ENCODE measurements around the gene HIVEP3.
A peak's percentile ranks its signal among the peaks of the same experiment; 100 is the strongest.

The HIVEP3 gene

DNA sequence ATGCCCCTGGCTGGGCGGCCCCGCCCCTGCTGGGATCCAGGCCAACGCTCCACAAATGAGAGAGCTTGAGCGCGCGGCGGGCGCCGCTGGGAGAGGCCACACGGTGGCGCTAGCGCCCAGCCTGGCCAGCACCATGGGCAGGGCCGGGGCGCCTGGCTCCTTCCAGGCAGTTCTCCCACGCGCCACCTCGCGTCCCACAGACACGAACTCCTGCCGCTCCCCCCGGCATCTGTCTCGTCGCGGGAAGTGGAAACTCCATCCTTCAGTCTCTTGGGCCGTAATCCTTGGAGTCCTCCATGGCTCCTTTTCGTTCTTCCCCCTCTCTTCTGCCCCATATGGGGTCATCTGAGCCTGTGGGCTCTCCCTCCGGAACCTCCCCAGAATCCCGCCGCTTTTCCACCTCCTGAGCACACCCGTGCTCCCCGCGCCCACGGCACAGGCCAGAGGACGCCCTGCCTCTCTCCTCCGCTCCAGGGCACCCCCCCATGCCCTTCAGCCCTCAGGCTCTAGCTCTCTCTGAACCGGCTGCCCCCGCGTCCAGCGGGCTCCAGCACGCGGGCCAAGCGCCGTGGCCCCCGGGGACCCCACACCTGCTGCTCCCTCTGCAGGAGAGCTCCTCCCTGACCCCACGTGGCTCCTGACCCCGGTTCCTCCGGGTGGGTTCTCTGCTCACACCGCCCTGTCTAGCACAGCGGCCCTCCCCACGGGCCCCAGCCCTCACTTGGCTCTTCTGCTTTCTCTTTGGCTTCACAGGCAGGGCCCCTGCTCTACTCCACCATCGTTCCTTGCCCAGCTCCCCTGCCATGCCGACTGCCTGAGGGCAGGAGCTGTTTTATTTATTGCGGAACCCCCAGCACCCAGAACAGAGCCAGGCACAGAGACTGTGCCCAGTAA is 402.3 kb downstream of the HIVEP3 start:
- Histone ChIP-seq H3K4me1 (peaks cover 6 to 28% (median 18%) of the 10 kb centered on the region in 4 donors), H3K9me3 (no peaks in the 10 kb centered on the region), H3K4me3 (peak overlapping the region; percentile 50 to 51), H3K27me3 (no peaks in the 10 kb centered on the region), H3K36me3 (peaks cover 0 to 23% (median 0%) of the 10 kb centered on the region in 3 donors), H3K27ac (peak overlapping the region; percentile 25 to 69)
- DNase-seq = peak; percentile 88 to 95
- TF ChIP-seq CTCF (IDR thresholded peaks at IDR 0.05) = peak; percentile 91 to 96
- intact Hi-C loops (cut with DNase I; ENCODE audit: low total_unique reads) = loop anchor here (10.0 kb wide), 1 partner anchor 148 kb away; no protein-coding TSS in a partner anchor

DNA sequence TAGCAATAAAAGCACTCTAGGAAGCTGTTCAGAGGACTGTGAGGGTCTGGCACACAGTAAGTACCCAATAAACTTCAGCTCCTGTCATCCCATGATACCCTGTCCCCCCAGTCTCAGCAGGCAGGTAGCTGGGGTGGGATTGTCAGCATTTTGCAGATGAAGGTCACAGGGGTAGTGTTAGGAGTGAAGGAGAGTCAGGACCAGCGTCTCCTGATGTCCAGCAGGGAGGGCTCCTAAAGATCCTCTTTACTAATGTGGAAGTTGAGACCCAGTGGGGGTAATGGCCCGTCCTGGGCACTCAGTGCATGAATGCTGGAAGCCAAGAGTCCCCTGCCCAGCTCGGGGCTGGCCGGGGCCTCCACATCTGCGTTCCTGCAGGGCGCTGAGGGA is 402.9 kb downstream of the HIVEP3 start:
- H3K4me3 ChIP-seq = peak overlapping the region in 1 of 2 donors; percentile 51
- peaks cover 0 to 23% (median 0%) of the 10 kb centered on the region in 3 donors for H3K36me3 ChIP-seq
- H3K27ac ChIP-seq = no peak overlapping the region
- no peaks in the 10 kb centered on the region for H3K27me3 ChIP-seq
- DNase-seq = no peak
- peaks cover 6 to 28% (median 18%) of the 10 kb centered on the region in 4 donors for H3K4me1 ChIP-seq
- no peak for TF ChIP-seq CTCF (IDR thresholded peaks at IDR 0.05)
- H3K9me3 ChIP-seq = no peaks in the 10 kb centered on the region
- intact Hi-C loops (cut with DNase I; ENCODE audit: low total_unique reads) = loop anchor here (10.0 kb wide), 1 partner anchor 149 kb away; no protein-coding TSS in a partner anchor

DNA sequence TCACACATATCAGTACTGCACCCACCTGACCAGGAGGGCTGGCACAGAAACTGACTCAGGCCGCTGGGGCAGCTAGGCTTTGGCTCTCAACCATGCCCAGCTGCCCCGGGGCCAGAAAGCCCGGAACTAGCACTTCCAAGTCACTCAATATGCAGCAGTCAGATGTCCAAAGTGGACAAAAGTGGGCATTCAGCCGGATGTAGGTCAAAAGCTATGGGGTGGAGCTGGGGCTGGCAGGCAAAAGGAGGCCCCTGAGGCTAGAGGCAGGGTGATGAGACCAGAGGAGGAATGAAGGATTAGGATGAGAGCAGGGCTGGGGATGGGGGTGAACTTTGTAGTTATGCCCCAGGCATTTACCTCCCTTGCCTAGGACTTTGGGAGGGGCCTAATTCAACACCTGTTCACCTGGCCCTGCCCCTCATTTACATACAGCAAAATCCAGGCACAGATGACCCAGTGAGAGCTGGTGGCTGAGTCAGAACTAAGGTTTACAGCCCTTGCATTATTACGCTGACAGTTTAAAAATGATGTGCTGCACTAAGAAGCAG is 403.5 kb downstream of the HIVEP3 start:
- H3K27me3 ChIP-seq = no peaks in the 10 kb centered on the region

DNA sequence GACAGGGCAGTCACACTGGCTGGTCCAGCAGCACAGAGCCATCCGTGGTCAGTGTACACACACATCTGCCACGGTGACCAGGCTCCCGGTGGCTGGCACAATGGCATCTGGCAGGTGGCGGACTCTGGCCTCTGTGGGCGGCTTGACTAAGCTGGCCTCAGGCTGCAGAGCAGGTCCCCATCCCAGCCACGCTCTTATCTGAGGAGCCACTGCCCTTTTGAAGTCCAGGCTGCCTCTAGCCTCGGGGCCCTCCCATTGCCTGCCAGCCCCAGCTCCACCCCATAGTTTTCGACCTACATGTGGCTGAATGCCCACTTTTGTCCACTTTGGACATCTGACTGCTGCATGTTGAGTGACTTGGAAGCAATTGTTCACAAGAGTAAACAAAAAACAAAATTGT is 404.3 kb downstream of the HIVEP3 start:
- peaks cover 6 to 28% (median 18%) of the 10 kb centered on the region in 4 donors for H3K4me1 ChIP-seq
- no peak overlapping the region for H3K4me3 ChIP-seq
- DNase-seq = no peak
- no peaks in the 10 kb centered on the region for H3K27me3 ChIP-seq
- H3K27ac ChIP-seq = no peak overlapping the region
- H3K36me3 ChIP-seq = peaks cover 0 to 32% (median 0%) of the 10 kb centered on the region in 3 donors
- TF ChIP-seq CTCF (IDR thresholded peaks at IDR 0.05) = no peak
- intact Hi-C loops (cut with DNase I; ENCODE audit: low total_unique reads) = loop anchor here (10.0 kb wide), 1 partner anchor 150 kb away; no protein-coding TSS in a partner anchor
- no peaks in the 10 kb centered on the region for H3K9me3 ChIP-seq

More for the DNA sequence above, 403.5 kb downstream of the HIVEP3 start:
- no peak for DNase-seq
- no peak for TF ChIP-seq CTCF (IDR thresholded peaks at IDR 0.05)
- H3K27ac ChIP-seq = no peak overlapping the region
- H3K9me3 ChIP-seq = no peaks in the 10 kb centered on the region
- intact Hi-C loops (cut with DNase I; ENCODE audit: low total_unique reads) = loop anchor here (10.0 kb wide), 1 partner anchor 150 kb away; no protein-coding TSS in a partner anchor
- H3K4me3 ChIP-seq = no peak overlapping the region
- H3K4me1 ChIP-seq = peaks cover 6 to 28% (median 18%) of the 10 kb centered on the region in 4 donors
- peaks cover 0 to 29% (median 0%) of the 10 kb centered on the region in 3 donors for H3K36me3 ChIP-seq

GRCh38 chr1:41513383-41513735 is 405.4 kb downstream of the HIVEP3 start:
- Histone ChIP-seq H3K4me3 (no peak overlapping the region), H3K36me3 (peaks cover 0 to 32% (median 0%) of the 10 kb centered on the region in 3 donors), H3K9me3 (no peaks in the 10 kb centered on the region), H3K27ac (no peak overlapping the region), H3K27me3 (no peaks in the 10 kb centered on the region), H3K4me1 (peaks cover 6 to 28% (median 18%) of the 10 kb centered on the region in 4 donors)
- no peak for DNase-seq
- intact Hi-C loops (cut with DNase I; ENCODE audit: low total_unique reads) = loop anchor here (10.0 kb wide), 1 partner anchor 151 kb away; no protein-coding TSS in a partner anchor
- no peak for TF ChIP-seq CTCF (IDR thresholded peaks at IDR 0.05)

All from tibial artery (tissue), 4 donors.